T-helper 22 cell (primary cell): ENCODE data around the gene HTRA3.

Experiments used
- DNase-seq: peaks from one replicate; pipeline ENCODE4 v3.0.0-alpha.2; 2020; ENCODE audit warnings: low read depth

The HTRA3 gene

GRCh38 chr4:8267077-8267476, 2.5 kb upstream of the HTRA3 start:
- DNase-seq: no peak

DNA sequence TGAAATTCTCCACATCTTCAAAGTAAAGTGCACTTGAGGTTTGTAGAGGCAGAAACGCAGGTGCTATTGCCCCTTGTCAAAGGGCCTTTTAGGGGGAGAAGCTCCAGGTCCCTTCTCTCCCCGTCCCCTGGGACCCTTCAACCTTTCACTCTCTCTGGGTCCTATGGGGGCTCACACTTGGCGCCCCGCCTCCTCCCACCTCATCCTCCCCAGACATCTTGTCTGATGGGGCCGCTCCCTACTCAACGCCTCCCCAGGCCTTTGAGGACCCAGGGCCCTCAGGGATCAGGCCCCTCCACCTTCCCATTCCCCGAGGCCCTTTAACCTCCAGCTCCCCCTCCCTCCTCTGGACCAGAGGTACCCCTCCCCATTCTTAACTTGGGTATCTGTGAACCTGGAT, 1.3 kb upstream of the HTRA3 start:
- no peak for DNase-seq

DNA sequence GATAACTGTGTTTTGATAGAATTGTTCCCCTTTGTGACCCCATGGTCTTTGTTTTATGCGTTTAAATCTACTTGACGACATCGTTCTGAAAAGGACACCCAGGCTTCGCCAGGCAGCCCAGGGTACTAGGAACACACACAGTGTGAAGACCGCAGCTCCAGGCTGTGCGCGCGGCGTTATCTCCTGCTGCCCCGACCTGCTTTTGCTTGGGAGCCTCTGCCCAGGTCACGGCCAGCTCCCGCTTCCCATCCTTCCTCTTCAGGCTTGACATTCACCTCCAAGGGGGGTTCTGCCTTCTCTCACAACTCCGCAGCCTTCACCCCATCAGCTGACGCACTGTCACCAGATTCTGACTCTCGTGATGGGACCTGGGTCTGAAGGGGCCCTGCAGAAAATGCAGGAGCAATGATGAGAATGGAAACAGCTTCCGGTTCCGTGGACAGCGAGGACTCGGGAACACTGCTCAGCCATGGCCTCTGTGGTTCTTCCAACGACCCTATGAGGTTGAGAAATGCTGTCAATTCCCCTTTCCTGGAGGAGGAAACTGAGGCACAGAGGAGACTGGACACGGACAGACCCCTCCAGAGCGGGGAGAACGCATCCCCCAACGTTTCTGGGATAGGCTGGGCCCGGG, 536 bp upstream of the HTRA3 start:
- no peak for DNase-seq

GRCh38 chr4:8270418-8270771, 841 bp downstream of the HTRA3 start:
- no peak for DNase-seq

GRCh38 chr4:8270912-8271815, 1.6 kb downstream of the HTRA3 start:
- DNase-seq: no peak

DNA sequence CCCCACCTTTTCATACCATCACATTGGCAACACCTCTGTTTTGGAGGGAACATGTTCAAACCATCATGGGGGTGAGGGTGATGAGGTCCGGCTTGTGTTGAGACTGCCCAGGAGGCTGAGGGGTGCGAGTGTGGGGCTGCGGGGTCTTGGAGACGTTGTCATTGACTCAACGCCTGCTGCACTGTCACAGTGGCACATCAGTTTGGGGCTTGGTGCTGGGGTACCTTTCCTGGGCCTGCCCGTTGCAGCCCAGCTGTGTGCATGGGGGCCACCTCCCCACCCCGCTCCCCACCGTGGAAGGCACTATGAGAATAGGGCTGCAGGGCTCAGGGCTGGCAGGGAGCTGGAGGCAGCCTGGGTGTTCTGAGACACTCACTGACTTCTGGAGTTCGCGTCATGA, 2.3 kb downstream of the HTRA3 start:
- no peak for DNase-seq

DNA sequence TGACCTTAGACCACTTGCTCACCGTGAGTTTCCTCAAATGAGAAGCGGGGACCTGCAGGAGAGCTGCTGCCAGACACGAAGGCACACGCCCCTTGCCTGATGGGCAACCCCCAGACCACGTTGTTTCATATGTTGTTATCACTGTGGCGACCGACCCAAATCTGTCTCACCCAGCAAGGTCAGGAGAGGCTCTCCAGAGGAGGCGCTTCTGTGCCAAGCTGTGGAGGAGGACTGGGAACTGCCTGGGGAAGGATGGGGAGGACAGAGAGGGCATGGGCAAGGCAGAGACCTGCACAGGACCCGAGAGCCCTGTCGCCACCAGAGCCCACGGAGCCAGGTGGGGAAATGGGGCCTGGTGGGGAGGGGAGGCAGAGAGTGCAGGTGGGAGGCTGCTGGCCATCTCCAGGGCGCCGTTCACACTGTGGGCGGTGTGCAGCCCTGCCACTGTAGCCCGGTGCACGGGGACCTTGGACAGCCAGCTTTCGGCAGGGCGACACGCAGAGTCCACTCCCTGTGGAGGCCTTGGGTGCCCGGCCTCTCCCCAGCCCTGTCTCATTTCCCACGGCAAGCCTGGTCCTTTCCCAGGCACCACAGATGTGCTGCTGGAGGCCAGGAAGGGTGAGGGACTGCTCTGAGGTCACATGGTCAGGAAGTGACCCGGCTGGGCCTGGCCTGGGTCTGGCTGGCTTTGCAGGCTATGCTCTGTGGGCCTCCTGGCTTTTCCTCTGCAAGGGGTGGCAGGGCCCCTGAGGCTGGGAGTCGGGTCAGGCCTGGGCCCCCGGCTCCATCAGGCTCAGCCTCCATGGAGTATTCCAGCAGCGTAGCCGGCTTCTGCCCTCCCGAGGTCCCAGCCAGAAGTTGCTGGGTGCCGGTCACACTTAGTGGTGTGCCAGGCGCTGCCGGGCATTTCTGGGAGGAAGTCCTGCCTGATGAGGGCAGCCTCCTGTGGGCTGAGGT, 3.2 kb downstream of the HTRA3 start:
- DNase-seq: no peak

DNA sequence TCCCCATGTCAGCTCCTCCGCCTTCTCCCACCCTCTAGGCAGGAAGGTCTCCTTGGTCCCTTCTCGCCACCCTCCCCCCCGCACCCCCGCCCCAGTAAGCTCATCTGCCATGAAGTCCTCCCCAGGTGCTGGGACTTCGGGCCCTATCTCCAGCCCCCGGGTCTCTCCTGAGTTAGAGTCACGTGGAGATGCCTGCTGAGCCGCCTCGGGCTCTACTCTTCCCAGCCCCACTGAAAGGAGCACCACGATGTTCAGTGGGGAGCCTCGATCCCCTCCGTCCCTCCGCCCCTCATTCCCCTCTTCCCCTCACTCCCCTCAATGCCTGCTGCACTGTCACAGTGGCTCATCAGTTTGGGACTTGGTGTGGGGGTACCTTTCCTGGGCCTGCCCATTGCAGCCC, 3.9 kb downstream of the HTRA3 start:
- DNase-seq: no peak

GRCh38 chr4:8274066-8274652, 4.6 kb downstream of the HTRA3 start:
- no peak for DNase-seq

DNA sequence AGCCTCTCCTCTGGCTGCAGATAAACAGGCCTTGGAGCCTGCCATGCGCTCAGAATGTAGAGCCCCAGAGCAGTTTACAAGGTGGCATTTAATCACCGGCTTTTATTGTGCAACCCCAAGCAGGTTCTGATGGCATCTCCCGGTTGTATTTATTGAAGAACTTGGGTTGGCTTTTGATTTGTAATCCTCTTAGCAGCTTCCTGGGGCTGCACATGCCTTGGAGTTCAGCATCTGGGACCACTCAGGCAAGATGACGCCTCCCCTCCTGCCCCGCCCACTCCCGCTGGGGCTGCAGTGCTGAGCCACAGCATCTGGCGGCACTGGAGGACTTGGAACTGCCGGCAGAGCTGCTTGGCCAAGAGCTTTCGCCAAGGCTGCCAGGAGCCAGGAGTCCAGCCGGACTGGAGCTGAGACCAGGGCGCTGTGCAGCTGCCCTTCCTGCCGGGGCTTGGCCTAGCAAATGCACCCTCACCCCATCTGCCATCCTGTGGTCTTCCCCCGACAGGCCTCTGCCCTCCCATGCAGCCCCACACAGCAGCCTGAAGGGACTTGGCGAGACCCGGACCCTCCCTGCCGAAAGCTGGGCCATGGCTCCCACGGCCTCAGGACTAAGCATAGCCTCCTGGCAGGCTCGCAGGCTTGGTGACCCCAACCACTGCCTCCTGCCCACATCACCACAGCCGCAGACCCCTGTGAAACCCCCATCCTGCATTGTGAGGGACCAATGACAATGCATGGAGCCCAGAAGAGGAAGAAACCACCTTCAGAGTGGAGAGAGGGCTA, 5.4 kb downstream of the HTRA3 start:
- DNase-seq: no peak

DNA sequence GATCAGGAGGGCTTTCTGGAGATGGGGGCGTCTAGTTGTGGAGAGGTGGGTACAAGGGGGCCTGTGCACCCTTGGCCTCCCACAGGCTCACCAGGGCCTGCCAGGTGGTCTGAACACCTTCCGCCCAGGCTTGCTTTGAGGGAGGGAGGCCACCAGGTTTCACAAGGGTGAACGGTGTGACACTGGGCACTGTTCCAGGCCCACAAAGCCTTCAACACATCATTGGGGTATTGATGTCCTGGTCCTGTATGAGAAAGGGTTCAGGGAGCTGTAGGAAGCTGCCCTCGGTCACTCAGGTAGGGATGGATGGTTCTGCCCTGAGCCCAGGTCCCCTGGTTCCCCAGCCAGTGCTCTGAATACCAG, 6.0 kb downstream of the HTRA3 start:
- DNase-seq: no peak

DNA sequence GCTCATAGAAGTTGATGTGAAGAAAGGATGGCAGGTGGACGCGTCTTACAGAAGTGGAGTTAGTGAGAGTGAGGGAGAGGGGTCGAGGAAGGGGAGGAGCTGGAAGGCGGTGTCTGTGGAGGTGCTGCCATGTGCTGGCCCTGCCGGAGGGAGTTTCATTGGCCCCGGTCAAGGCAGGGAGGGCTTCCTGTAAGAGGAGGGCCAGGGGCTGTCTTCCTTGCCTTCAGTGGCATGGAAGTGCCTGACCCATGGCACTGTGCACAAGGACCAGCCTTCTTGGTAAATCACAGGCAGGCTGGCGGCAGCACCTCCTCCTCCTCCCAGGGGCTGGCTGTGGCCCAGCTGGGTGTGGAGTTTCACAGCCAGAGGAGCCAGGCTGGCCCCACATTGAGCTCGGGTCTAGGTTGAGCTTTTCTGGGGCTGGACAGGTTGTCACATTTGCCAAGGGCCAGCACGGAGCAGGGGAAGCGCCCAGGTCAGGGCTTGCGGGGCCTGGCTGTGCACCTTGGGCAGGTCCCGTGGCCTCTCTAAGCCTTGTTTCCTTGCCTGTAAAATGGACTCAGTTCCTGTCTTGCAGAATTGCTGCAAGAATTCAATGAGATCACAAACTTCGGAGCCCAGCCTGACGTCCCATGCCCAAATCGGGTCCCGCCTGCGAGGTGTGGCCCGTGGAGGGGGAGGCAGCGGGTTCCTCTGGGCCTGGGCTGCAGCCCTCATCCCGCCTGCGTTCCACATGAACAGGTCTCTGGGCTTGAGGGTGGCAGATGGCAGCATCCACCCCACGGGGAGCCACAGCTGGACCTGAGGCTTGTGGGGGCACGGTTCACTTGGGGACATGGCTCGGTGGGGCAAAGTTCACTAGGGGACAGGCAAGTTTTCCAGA, 7.0 kb downstream of the HTRA3 start:
- DNase-seq: no peak

DNA sequence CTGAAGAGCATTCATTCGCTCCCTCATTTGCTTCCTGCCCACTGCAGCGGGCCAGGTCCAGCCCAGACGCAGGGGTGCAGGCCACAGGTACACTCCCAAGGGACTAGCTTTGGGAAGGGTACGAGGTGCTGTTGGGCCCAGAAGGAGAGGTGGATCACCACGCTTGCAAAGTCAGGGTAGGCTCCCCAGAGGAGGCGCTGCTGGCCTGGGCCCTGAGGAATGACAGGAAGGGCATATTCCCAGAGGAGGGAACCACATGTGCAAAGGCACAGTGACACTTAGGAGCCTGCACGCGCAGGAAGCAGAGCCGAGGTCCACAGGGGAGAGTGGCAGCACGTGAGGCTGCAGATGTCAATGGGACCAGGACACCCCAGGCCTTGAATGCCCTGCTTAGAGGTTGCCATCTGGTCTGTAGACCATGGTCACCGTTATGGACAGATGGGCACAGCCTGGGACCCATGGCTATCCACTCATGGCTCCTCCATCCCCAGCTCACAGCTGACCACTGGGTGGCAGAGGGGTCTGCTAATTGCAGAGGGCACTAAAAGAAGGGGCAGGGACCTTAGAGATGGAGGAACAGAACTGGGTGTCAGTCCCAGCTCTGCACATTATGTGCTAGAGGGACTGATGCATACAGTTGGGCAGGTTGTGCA, 7.9 kb downstream of the HTRA3 start:
- no peak for DNase-seq

DNA sequence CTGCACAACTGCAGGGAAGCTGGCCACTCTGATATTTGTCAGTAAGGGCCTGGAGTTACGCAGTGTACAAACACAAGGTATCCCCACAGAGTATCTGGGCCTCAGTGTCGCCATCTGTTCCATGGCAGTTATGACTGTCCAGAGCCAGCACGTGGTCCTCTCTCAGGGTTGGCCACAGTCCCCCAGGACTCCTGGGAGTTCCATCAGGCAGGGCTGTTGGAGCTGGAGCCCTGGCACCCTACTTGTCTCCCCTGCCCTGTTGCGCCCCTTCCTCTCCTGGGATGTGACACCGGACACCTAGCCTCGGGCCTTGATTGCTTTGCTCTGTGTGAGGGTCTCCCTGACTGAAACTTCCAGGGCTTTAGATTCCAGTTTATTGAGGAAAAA, 8.4 kb downstream of the HTRA3 start:
- no peak for DNase-seq

DNA sequence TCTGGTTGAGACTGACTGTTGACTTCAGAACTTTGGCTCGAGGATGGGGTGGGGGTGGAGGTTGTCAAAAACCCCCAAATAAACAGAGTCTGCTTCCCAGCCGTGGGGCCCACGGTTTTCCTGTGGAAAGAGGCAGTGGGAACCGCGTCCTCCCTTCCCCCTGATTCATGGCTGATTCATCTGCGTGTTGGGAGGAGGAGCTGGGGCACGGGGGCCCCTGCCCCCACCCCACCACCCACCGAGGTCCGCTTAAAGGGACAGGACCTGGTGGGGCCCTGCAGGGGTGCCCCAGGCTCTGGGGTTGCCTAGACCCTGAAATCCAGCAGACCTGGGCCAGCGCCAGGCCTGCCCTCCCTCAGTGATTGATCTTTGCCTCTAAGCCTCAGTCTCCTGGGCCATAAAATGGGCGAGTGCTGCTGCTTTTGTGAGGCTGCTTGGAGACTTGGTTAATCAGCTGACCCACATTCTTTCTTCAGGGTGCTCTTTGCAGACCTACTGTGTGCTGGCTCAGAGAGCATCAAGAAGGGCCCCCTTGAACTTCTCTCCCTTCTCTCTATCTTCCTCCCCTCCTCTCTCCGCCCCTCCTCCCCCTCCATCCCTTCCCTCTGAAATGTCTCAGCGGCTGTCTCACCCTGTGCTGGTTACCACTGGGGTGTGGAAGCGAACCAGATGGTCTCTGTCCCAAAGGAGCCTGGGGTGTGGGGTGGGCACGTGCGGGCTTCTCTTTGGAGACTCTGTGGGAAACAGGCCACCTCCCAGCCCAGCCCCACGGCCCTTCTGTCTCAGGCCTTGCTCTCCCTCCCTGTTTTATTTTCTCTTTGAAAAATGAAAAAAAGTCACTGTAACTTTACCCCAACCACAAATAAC, 9.1 kb downstream of the HTRA3 start:
- no peak for DNase-seq

DNA sequence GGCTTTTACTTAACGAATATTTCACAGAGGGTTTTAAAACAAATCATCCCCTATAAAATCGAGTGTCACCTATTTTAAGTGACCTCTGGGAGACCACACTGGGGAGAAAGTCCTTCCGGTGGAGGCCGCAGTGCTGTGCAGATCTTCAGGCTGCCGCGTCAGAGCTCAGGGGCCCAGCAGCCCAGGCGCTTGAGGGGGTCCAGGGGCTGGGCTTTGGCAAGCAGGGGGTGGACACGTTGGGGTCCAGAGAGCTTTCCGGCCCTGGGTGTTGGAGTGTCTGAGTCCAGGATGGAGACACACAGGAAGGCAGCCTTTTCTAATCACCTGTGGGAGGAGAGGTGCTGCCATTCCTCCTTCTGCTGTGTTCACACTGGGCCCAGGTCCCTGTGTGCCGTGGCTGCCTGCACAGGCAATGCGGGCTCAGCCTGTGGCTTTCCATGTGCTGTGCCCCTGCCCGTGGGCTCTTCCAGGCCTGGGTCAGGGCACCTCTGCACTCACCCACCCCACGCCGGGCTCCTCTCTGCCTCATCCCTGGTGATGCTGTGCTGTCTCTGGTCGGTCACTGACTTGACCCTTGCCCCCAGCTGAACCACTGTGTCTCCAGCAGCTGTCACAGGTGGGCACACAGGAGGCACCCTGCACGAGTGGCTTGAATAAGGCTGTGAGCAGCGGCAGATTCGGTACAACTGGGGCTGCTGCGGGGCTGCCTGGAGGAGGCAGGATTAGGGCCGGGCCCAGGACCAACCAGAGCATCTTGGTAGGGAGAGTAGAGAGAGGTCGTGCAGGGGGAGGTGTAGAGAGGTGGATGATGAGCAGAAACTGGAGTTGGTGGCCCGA, 10.0 kb downstream of the HTRA3 start:
- no peak for DNase-seq

DNA sequence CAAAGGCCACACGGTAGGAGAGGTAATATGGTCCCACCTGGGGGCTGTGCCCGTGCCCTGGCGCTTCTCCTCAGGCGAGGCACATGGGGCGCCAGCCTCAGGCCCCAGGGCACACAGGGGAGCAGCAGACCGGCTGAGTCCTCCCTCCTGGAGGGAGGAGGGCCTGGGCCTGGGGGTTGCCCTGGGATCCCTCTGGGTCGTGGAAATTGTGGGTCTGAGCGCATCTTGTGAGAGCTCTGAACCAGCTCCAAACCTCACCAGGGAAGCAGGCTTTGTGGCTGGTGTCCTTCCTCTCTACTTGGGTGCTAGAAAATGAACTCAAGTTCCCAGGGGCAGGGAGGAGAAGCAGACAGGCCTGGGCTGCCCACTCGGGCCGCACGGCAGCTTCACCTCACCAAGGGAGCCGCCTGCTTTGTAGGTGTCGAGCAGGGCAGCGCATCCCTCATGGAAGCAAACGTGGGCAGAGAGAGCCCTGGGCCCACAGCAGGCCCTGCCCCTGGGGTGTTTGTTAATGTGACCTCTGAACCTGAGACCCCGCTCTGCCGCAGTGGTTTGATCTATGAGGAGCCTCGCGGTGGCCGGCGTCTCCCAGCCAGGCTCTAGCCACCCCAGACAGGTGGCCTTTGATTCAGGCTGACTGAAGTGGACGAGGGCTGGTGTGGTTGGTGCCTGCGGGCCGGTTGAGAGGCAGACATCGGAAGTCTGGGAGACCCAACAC, 10.8 kb downstream of the HTRA3 start:
- DNase-seq: no peak
